ENCODE results near the gene DBX1. TPM values are rescaled to one million over a fixed set of nuclear protein-coding genes. Genes with fewer than 3 reads are reported as not detected.

DBX1 gene, protein sequence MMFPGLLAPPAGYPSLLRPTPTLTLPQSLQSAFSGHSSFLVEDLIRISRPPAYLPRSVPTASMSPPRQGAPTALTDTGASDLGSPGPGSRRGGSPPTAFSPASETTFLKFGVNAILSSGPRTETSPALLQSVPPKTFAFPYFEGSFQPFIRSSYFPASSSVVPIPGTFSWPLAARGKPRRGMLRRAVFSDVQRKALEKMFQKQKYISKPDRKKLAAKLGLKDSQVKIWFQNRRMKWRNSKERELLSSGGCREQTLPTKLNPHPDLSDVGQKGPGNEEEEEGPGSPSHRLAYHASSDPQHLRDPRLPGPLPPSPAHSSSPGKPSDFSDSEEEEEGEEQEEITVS
- total RNA-seq: not detected
- not detected for polyA plus RNA-seq
- long read RNA-seq, donor 1: 0 reads
- long read RNA-seq, donor 2: 0 reads
- long read RNA-seq, donor 3: 0 reads

DNA sequence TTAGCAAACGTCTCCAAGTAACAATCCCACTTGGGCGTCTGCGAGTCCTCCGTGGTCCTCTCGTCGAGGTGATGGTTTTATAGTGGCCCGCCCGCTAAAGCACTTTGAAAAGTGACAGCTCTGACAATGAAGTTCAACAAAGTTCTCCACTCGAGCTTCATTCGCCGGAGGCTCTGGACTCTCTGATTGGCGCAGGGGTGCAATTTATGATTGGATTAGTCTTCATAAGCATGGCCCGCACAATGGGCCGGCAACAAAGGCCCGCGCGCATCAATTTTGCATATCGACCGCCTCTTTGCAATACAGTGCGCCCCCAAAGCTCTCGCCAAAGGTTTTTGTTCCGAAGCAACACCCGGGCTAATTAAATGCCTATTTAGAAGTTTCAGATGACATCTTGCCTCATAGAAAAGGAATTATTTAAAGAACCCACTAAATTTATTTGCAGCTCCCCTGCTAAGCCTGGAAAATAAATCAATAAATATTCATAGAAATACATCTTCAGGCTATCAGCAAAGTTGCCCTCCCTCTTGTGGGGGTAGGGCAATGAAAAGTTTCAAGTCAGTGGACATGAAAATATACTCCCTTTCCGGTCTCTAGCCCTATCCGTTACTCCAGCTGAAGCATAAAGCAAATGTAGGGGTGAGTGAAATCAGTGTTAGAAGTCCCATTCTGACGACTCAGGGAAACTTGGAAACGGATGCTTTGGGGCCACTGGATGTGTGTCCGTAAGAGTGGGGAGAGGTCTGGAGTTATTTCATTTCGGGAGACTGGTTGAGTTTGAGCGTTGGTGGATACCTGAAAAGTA lies at the start of gene DBX1:
Gene DBX1, minus strand, starts transcription at position 51 of the 805 bp plus-strand sequence. CDS start 151 bp downstream, outside the sequence.
- no peak within 1 kb of the TSS for H3K4me3 ChIP-seq
- ATAC-seq (no peak), DNase-seq (no peak)
- H3K27me3 ChIP-seq: peaks cover 60 to 100% (median 99%) of the 10 kb centered on the region in 7 donors
- intact Hi-C loops (cut with DNase I): no loop called here
- no peaks in the 10 kb centered on the region for H3K9me3 ChIP-seq
- no peak within 1 kb of the TSS for H3K27ac ChIP-seq
- no peaks in the 10 kb centered on the region for H3K36me3 ChIP-seq
- WGBS, 2 donors: 4% methylated on average over 30 of the region's 30 CpGs
- H3K4me1 ChIP-seq: peaks cover 3 to 43% (median 30%) of the 10 kb centered on the region in 9 donors
- TF ChIP-seq, protein P1, sequence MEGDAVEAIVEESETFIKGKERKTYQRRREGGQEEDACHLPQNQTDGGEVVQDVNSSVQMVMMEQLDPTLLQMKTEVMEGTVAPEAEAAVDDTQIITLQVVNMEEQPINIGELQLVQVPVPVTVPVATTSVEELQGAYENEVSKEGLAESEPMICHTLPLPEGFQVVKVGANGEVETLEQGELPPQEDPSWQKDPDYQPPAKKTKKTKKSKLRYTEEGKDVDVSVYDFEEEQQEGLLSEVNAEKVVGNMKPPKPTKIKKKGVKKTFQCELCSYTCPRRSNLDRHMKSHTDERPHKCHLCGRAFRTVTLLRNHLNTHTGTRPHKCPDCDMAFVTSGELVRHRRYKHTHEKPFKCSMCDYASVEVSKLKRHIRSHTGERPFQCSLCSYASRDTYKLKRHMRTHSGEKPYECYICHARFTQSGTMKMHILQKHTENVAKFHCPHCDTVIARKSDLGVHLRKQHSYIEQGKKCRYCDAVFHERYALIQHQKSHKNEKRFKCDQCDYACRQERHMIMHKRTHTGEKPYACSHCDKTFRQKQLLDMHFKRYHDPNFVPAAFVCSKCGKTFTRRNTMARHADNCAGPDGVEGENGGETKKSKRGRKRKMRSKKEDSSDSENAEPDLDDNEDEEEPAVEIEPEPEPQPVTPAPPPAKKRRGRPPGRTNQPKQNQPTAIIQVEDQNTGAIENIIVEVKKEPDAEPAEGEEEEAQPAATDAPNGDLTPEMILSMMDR (IDR thresholded peaks at IDR 0.05): no peak

DNA sequence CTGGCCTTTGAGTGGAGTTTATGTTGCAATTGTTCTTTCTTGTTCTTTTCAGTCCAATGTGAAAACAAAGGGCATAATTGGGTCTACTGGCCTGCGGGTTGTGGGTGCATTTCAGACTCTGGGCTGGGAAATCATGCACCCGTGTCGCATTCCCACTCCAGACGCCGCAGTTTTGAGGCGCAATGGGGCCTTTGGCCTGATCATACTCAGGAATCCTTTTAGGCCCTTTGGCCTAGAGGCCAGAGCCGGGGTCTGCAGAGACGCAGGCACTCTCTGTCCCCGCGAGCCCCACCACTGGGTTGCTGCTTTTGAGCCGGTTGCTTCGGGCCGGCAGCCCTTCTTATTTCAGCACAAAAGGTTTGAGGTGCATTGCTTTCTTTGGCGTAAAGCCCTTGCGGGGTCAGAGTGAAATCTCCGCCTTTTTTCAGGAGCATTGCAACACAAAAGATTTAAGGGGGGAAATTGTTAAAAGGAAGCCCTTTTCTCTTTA lies 48.4 kb upstream of the DBX1 start:
- TF ChIP-seq, protein P1 (IDR thresholded peaks at IDR 0.05): no peak
- Histone ChIP-seq H3K27me3 (peaks cover 3 to 79% (median 60%) of the 10 kb centered on the region in 7 donors), H3K4me3 (no peak overlapping the region), H3K4me1 (no peaks in the 10 kb centered on the region), H3K27ac (no peak overlapping the region), H3K36me3 (no peaks in the 10 kb centered on the region), H3K9me3 (no peaks in the 10 kb centered on the region)
- ATAC-seq (no peak), DNase-seq (no peak)
- WGBS, 2 donors: 17 to 21% methylated on average over 16 of the region's 16 CpGs
- intact Hi-C loops (cut with DNase I): no loop called here

DNA sequence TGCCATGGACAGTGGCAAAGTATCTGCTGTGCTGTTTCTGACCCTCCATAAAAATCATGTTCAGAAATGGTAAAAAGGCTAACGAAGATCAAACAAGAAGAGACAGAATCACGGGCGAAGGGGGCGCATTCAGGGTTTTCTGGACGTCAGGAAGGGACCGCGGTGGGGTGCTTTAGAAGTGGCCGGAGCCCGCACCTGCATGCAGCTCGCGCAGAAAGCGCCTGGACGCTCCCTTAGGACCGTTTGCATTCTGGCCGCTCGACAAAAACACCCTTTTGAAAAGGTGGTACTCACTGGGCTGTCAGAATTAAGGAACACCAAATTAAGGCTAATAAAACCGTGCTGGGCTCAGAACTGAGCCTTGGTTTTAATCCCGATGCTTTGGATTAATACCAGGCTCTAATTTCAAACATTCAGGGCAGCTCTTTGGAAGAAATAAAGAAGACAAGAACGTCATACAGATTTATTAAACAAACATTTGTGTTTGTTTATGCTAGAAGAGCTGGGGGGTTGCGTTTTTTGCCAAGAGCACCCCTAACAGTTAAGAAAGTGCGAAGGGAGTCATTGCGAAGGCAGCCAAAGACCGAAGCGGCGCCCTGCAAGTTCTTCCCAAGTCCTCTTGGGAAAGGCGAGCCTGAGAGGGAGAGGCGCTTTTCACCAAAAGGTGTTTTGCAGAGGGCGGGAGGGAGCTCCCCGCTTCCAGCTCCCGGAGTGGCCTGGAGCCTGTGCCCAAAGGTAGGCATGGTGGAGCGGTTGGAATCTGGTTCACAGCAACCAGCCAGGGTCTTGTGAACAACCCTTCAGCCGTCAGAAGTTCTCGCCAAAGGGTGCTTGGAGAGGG lies 47.7 kb upstream of the DBX1 start:
- H3K4me3 ChIP-seq: no peak overlapping the region

More for the DNA sequence above, 47.7 kb upstream of the DBX1 start:
- Histone ChIP-seq H3K36me3 (no peaks in the 10 kb centered on the region), H3K9me3 (no peaks in the 10 kb centered on the region), H3K27me3 (peaks cover 3 to 84% (median 65%) of the 10 kb centered on the region in 7 donors), H3K27ac (no peak overlapping the region), H3K4me1 (no peaks in the 10 kb centered on the region)
- no peak for ATAC-seq
- WGBS, 2 donors: 5 to 6% methylated on average over 33 of the region's 33 CpGs
- no peak for DNase-seq
- TF ChIP-seq, protein P1 (IDR thresholded peaks at IDR 0.05): no peak
- intact Hi-C loops (cut with DNase I): no loop called here
